ENCODE data around the gene DYNC2LI1. TPM values are rescaled to one million over a fixed set of nuclear protein-coding genes. Genes with fewer than 3 reads are reported as not detected.
"Not testable (repeated sequence)": the region's sequence is repeated elsewhere in the genome, so short reads cannot be mapped to it uniquely, and the experiment has no call there.

The DYNC2LI1 gene
- 16.7 and 18.4 TPM in 2 replicates for total RNA-seq
- long read RNA-seq, transcript DYNC2LI1-201 (13 exons, 1,399 nt) = major isoform, 39 of 106 reads
- long read RNA-seq, transcript DYNC2LI1-210 (13 exons, 1,346 nt) = minor isoform, 35 of 106 reads
- long read RNA-seq, transcript DYNC2LI1-204 (6 exons, 1,133 nt) = minor isoform, 6 of 106 reads
- long read RNA-seq, partial matches to known transcripts = 19 of 106 reads
- long read RNA-seq, other reads (novel, unspliced or antisense) = 7 of 106 reads

DNA sequence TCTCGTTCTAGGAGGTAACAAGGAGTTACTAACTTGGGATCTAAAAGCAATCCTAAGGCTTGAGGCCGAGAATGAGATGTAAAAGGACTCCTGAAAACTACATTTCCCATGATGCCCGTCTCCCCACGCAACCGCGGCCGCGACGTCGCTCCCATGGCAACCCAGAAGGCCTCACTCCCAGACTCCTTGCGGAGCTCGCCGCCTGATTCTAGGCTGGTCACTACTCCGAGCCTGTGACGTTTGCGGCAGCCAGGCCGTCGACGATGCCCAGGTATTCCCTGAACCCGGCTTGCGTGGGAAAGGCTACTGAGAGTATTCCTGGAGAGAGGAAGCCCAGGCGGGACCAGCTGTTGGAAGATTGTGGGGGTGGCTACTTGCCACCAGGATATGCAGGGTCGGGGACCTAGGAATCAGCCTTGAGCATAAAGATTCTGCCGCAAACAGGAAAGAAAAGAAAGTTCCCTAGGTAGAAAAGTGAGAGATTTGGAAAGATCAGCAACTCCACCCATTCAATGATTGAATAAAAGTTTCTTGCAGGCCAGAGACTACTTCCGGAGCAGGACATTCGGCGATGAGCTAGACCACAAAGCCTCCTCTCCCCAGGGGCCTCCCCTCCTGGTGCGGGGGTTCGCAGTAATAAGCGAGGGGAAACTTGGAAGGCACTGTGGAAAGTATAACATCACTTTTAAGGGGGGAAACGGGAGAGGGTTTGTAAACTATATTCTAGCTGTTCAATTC is at the start of gene DYNC2LI1:
TSS of gene DYNC2LI1 (plus strand) at position 164 of the 738 bp plus-strand sequence. CDS start at position 264, 100 bp downstream.
- Mint-ChIP-seq H3K36me3 (ENCODE audit: unreplicated experiment) (peaks cover 5% of the 10 kb centered on the region), H3K27me3 (ENCODE audit: unreplicated experiment) (no peaks in the 10 kb centered on the region), H3K4me1 (ENCODE audit: unreplicated experiment) (peaks cover 12% of the 10 kb centered on the region), H3K4me3 (ENCODE audit: unreplicated experiment) (peak within 1 kb of the TSS; percentile 97), H3K9me3 (ENCODE audit: unreplicated experiment) (no peaks in the 10 kb centered on the region), H3K27ac (ENCODE audit: unreplicated experiment) (peak within 1 kb of the TSS; percentile 99)
- TF ChIP-seq, protein P1, sequence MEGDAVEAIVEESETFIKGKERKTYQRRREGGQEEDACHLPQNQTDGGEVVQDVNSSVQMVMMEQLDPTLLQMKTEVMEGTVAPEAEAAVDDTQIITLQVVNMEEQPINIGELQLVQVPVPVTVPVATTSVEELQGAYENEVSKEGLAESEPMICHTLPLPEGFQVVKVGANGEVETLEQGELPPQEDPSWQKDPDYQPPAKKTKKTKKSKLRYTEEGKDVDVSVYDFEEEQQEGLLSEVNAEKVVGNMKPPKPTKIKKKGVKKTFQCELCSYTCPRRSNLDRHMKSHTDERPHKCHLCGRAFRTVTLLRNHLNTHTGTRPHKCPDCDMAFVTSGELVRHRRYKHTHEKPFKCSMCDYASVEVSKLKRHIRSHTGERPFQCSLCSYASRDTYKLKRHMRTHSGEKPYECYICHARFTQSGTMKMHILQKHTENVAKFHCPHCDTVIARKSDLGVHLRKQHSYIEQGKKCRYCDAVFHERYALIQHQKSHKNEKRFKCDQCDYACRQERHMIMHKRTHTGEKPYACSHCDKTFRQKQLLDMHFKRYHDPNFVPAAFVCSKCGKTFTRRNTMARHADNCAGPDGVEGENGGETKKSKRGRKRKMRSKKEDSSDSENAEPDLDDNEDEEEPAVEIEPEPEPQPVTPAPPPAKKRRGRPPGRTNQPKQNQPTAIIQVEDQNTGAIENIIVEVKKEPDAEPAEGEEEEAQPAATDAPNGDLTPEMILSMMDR (IDR thresholded peaks at IDR 0.05) = no peak
- peak; percentile 96 for DNase-seq (ENCODE audit: extremely low spot score, unreplicated experiment)

DNA sequence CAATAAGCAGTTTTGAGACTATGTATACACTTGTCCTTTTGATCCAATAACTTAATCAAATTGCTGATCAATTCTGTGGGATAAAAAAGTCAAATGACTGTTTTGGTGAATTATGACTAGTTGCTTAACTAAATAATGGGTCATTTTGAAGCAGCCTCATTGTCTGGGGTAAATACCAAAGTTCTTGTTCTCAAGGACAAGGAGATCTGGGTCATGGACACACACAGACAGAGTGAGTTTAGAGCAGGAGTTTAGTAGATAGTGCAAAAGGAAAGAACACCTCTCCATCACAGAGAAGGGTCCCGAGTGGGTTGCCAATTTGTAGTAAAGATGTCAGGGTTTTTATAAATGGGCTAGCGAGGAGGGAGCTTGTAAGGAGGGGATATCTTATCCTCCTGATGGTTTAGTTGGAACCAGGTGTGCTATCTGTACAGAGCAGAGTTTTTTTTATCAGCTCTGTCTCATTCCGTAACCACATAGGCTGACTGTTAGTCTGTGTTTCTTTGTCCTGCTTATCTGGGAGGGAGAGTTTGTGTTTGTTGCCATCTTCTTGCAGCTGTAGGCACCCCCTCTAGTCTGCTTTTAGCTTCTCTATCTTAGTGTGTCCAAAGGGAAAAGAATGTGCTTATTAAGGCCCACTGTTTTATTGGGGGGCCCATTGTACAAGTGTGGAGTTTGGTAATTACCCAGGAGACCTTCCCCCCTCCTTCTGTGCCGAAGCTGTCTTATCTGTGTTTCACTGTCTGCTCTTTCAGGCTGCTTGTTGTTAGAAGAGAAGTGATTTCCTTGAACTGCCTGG is 48.9 kb upstream of the DYNC2LI1 start:
- Mint-ChIP-seq H3K27me3 (ENCODE audit: unreplicated experiment) (no peaks in the 10 kb centered on the region), H3K4me3 (ENCODE audit: unreplicated experiment) (no peak overlapping the region), H3K4me1 (ENCODE audit: unreplicated experiment) (peaks cover 14% of the 10 kb centered on the region), H3K9me3 (ENCODE audit: unreplicated experiment) (no peaks in the 10 kb centered on the region), H3K27ac (ENCODE audit: unreplicated experiment) (peak overlapping the region; percentile 36), H3K36me3 (ENCODE audit: unreplicated experiment) (peaks cover 3% of the 10 kb centered on the region)
- TF ChIP-seq, protein P1 (IDR thresholded peaks at IDR 0.05) = no peak
- DNase-seq (ENCODE audit: extremely low spot score, unreplicated experiment) = no peak

DNA sequence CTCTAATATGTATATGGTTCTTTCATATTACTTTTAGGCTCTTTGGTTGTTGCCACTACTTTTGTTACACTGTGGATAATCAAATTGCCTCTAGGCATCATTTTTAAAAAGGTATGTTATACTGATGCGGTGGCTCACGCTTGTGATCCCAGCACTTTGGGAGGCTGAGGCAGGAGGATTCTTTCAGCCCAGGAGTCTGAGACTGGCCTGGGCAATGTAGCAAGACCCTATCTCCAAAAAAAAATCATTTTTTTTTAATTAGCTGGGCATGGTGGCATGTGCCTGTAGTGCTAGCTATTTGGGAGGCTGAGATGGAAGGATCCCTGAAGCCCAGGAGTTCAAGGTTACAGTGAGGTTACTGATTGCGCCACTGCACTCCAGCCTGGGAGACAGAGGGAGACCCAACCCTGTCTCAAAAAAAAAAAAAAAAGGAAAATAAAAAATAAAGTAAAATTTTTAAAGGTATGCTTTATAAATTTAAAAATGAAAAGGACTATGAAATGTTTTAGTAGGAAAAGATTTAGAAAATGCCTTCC is 48.1 kb upstream of the DYNC2LI1 start:
- Mint-ChIP-seq H3K4me1 (ENCODE audit: unreplicated experiment) (peaks cover 16% of the 10 kb centered on the region), H3K27ac (ENCODE audit: unreplicated experiment) (no peak overlapping the region), H3K9me3 (ENCODE audit: unreplicated experiment) (no peaks in the 10 kb centered on the region), H3K4me3 (ENCODE audit: unreplicated experiment) (no peak overlapping the region), H3K36me3 (ENCODE audit: unreplicated experiment) (peaks cover 3% of the 10 kb centered on the region), H3K27me3 (ENCODE audit: unreplicated experiment) (no peaks in the 10 kb centered on the region)
- DNase-seq (ENCODE audit: extremely low spot score, unreplicated experiment) = no peak
- TF ChIP-seq, protein P1 (IDR thresholded peaks at IDR 0.05) = no peak

DNA sequence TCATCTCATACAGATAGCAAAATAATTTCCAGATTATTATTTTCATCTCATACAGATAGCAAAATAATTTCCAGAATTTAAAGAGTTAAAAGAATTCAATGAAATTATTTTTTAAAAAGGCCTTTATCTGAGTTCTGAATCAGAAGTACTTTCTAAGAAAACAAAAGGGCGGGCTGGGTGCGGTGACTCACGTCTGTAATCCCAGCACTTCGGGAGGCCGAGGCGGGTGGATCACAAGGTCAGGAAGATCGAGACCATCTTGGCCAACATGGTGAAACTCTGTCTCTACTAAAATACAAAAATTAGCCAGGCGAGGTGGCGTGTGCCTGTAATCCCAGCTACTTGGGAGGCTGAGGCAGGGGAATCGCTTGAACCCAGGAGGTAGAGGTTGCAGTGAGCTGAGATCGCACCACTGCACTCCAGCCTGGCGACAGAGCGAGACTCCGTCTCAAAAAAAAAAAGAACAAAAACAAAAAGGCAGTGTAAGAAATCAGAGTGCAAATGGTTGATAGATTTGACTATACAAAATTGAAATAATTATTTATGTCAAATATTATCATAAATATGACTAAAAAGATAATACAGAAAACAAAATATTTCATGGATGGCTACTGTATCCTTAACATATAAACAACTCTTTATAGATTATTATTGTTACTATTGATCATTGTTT is 46.7 kb upstream of the DYNC2LI1 start:
- H3K9me3 Mint-ChIP-seq (ENCODE audit: unreplicated experiment); H3K27ac Mint-ChIP-seq (ENCODE audit: unreplicated experiment); H3K36me3 Mint-ChIP-seq (ENCODE audit: unreplicated experiment); H3K27me3 Mint-ChIP-seq (ENCODE audit: unreplicated experiment); H3K4me3 Mint-ChIP-seq (ENCODE audit: unreplicated experiment); DNase-seq (ENCODE audit: extremely low spot score, unreplicated experiment): not testable (repeated sequence)
- H3K4me1 Mint-ChIP-seq (ENCODE audit: unreplicated experiment) = peaks cover 22% of the 10 kb centered on the region

DNA sequence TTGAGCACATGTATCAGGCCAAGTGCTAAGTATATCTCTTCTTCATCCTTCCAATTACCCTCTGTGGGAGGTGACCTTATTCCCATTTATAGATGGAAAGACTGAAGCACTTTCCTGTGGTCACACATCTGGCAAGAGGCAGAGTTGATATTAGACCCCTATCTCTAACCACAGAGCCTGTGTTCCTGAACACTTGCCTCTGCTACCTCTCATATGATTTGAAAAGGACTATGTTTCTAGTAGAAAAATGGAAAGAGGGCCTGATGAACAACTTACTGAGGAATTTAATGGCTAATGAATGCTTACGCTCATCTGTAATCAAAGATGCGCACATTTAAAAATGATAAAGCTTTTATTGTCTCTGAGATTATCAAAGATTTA is 46.2 kb upstream of the DYNC2LI1 start:
- no peak for DNase-seq (ENCODE audit: extremely low spot score, unreplicated experiment)
- peaks cover 5% of the 10 kb centered on the region for H3K36me3 Mint-ChIP-seq (ENCODE audit: unreplicated experiment)
- H3K27me3 Mint-ChIP-seq (ENCODE audit: unreplicated experiment) = no peaks in the 10 kb centered on the region
- H3K9me3 Mint-ChIP-seq (ENCODE audit: unreplicated experiment) = no peaks in the 10 kb centered on the region
- no peak overlapping the region for H3K4me3 Mint-ChIP-seq (ENCODE audit: unreplicated experiment)
- H3K4me1 Mint-ChIP-seq (ENCODE audit: unreplicated experiment) = peaks cover 22% of the 10 kb centered on the region
- TF ChIP-seq, protein P1 (IDR thresholded peaks at IDR 0.05) = no peak
- H3K27ac Mint-ChIP-seq (ENCODE audit: unreplicated experiment) = no peak overlapping the region
